ENCODE measurements around the gene IGF2R.
A peak's percentile ranks its signal among the peaks of the same experiment; 100 is the strongest.
"Not testable (repeated sequence)": the region's sequence is repeated elsewhere in the genome, so short reads cannot be mapped to it uniquely, and the experiment has no call there.

Gene IGF2R

GRCh38 chr6:160130729-160131484 lies 162.0 kb downstream of the IGF2R start:
- no peak for FAIRE-seq

- FAIRE-seq: no peak
Observed at GRCh38 chr6:160131636-160132296, 162.9 kb downstream of the IGF2R start.

- FAIRE-seq: no peak
Observed at GRCh38 chr6:160132297-160132637, 163.4 kb downstream of the IGF2R start.

- FAIRE-seq: no peak
Observed at GRCh38 chr6:160132776-160133338, 164.0 kb downstream of the IGF2R start.

- no peak for FAIRE-seq
Observed at GRCh38 chr6:160133441-160134336, 164.8 kb downstream of the IGF2R start.

GRCh38 chr6:160134337-160134751 lies 165.5 kb downstream of the IGF2R start:
- not testable (repeated sequence) for FAIRE-seq

- FAIRE-seq: no peak
Observed at GRCh38 chr6:160134779-160135547, 166.1 kb downstream of the IGF2R start.

GRCh38 chr6:160135907-160136655 lies 167.2 kb downstream of the IGF2R start:
- no peak for FAIRE-seq

GRCh38 chr6:160137130-160137988 lies 168.5 kb downstream of the IGF2R start:
- no peak for FAIRE-seq

GRCh38 chr6:160137989-160138835 lies 169.3 kb downstream of the IGF2R start:
- FAIRE-seq: peak; percentile 83

GRCh38 chr6:160138839-160139419 lies 170.0 kb downstream of the IGF2R start:
- no peak for FAIRE-seq

GRCh38 chr6:160139420-160139851 lies 170.6 kb downstream of the IGF2R start:
- no peak for FAIRE-seq

- not testable (repeated sequence) for FAIRE-seq
Observed at GRCh38 chr6:160140493-160140892, 171.6 kb downstream of the IGF2R start.

- FAIRE-seq: no peak
Observed at GRCh38 chr6:160141001-160141726, 172.3 kb downstream of the IGF2R start.

- FAIRE-seq: no peak
Observed at GRCh38 chr6:160142115-160142715, 173.3 kb downstream of the IGF2R start.

- FAIRE-seq: no peak
Observed at GRCh38 chr6:160146454-160147145, 177.7 kb downstream of the IGF2R start.

GRCh38 chr6:160147146-160147536 lies 178.3 kb downstream of the IGF2R start:
- FAIRE-seq: no peak
